NK-92 (cell line): ENCODE data around the gene CUBN.

Source experiments
- DNase-seq: peaks from one replicate; lab custom pipeline; 2025; ENCODE audit not compliant: unreplicated experiment; lab: John Stamatoyannopoulos, UW

Gene CUBN

DNA sequence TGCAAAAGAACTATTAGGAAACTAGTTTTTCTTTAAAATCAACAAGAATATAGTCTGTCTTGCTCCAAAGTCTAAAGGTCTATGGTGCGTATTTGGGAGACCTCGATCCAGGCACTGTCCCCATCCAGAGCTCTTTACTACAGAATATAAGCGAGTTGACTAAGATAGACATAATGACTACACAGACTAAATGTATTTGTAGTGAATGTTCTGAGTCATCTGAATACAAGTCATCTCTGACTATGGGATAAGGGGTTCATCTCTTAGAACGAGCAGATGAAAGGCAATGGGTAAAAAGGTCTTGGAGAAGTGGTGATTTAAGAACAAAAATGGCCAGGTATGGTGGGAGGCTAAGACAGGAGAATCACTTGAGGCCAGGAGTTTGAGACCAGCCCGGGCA, 176.3 kb downstream of the CUBN start:
- no peak for DNase-seq

DNA sequence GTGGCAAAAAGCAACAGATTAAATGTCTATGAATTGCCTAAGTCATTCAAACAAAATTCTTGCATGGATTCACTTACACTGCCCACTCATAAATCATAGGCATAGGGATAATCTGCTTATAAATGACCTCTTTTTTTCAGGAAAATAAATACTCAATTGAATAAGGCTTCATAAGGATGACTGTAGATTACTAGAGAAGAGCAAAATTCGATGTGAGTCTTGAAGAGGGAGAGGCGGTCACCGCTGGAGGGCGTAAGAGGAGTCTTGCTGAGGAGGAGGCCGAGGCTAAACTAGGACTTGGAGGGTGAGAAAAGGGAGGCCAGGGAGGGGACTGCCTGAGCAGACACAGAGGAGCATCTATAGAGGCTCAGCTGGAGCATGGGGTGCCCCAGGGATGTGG, 177.0 kb downstream of the CUBN start:
- DNase-seq: no peak

- no peak for DNase-seq
These were observed 177.5 kb downstream of the CUBN start for GRCh38 chr10:16952080-16952479.

- DNase-seq: no peak
These were observed 178.7 kb downstream of the CUBN start for GRCh38 chr10:16950656-16951601.

DNA sequence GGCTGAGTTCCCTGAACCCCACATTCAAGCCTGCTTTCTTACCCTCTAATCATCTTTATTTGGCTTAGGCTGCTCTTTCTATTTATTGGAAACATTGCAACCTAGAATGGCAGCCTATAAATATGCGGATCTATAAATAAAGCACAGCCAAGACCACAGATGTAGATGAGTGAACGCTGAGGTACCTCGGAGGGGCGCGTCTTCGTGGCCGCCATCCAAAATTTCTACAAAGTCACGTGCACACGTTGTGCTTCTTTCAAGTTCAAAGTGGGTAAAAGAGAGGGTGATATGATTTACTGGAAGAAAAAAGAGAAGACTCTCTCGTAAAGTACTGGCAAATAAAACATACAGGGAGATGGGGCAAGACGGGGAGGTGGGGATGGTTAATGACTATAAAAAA, 179.8 kb downstream of the CUBN start:
- DNase-seq: no peak

- no peak for DNase-seq
These were observed 181.2 kb downstream of the CUBN start for GRCh38 chr10:16948361-16948760.

DNA sequence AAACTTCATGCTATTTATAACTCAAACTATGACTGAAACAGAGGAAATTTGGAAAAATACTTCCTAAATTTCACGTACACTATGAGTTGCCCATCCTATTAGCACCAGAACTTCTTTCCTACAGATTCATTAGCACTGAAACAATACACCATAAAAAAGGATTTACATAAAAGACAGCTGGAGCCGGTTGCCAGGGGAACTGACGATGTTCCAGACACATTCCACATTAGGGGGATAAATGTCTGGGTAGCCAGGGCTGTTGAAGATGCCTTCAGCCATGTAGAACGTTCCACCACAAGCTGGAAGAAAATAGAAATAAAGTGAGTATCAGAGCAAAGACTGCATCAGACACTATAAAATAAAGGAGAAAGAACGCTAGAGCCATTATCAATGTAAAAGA, 182.5 kb downstream of the CUBN start:
- DNase-seq: no peak

DNA sequence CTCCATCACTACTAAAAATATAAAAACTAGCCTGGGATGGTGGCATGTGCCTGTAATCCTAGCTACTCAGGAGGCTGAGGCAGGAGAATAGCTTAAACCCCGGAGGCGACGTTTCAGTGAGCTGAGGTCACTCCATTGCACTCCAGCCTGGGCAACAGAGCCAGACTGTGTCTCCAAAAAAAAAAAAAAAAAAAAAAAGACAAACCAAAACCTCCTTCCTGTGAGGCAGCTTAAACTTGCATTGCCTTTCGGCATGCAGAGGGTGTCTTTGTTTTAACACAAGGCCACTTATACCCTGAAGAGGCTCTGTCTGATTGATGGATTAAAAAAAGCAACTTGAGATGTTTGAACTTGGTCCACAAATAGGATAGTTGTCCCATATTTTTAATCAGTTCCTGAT, 184.0 kb downstream of the CUBN start:
- no peak for DNase-seq

GRCh38 chr10:16944986-16945385, 184.6 kb downstream of the CUBN start:
- DNase-seq: no peak

DNA sequence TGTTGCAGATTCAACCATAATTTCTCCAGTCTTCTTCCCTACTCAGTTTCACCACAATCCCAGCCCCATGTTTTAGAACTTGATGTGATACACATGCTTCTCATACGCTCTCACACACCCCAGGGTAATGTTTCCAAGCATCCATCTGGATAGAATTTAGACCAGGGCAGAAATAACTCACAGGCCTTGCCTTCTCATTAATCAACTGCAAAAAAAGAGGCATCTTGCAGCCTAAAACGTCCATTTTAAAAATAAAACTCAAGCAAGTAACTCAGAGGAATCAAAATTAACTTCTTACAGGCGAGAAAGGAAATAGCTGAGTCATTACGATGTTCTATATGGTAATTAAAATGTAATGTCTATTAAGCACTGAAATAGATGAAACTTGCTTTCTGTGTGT, 185.2 kb downstream of the CUBN start:
- no peak for DNase-seq

DNA sequence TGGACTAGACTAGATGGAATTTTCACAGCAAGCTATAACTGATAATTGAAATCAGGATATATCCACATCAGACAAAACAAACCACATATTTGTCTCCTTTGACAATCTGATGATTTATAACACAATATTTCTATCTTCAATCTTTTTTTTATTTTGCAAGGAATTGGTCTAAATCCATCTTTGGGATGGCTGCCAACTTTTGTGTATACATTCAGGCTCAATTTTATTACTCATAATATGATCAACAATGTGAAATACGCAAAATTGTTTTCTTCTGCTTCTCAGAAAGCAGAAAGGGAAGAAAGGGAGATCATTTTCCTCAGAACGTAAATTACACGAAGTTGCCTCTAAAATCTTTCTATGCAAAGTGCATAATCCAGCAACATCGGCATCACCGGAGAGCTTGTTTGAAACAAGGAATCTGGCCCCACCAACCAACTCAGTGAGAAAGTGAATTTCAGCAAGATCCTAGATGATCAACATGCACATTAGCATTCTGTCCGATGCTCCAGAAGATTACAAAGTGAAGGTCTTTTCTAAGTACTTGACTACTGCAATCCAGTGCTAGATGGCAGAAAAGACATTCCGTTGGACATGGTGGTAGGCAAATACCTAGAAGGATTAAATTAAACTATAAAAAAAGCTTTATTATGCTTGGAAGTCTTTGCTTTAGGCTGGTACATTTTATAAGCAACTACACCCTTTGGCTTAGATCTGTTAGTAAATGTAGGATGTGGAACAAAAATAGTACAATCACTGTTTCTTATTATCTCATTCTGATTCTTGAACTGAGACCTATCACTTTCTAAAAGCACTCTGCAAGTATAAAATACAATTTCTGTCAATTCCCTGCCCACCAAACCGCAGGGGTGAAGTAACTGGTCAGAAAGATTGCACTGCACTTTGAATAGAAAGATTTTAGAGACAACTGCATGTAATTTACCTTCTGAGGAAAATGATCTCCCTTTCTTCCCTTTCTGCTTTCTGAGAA, 186.0 kb downstream of the CUBN start:
- no peak for DNase-seq

GRCh38 chr10:16942381-16943078, 187.1 kb downstream of the CUBN start:
- DNase-seq: no peak

- no peak for DNase-seq
These were observed 187.7 kb downstream of the CUBN start for GRCh38 chr10:16941870-16942269.

- DNase-seq: no peak
These were observed 188.5 kb downstream of the CUBN start for GRCh38 chr10:16941067-16941466.

DNA sequence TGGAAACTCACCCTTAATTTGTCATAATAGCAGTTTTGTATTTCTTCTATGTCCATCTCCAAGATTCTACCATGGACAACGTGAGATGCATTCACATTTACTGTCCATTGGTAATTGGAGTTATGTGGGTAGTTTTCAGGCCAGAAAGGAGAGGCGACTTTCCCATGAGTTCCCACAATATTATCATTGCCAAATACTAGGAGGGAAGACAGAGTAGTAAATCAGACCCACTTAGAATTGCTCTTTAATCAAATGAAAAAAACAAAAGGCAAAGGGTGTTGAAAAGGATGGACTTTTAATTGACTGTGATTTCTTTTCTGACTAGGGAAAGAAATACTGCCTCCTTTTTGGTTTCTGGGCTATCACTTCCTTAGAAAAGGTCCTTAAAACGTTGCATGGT, 190.7 kb downstream of the CUBN start:
- DNase-seq: no peak

GRCh38 chr10:16934461-16934860, 195.2 kb downstream of the CUBN start:
- no peak for DNase-seq

GRCh38 chr10:16933783-16934182, 195.8 kb downstream of the CUBN start:
- no peak for DNase-seq

DNA sequence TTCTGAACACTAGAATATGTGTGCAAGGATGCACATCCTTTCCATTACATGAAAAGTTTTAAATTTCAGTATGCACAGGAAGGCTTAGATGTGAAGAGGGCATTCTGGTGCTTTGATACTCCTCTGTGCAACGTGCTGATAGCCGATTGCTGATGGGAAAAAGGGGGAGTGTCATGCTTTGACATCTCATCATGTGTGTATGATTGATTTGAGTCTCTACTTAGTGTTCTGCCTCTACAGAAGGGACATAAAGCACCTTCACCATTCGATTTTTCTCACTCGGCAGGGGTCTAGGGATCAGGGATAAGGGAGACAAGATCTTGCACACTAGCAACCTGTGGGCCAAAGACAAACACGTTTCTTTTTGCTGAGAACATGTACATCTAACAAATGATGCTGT, 197.7 kb downstream of the CUBN start:
- no peak for DNase-seq

DNA sequence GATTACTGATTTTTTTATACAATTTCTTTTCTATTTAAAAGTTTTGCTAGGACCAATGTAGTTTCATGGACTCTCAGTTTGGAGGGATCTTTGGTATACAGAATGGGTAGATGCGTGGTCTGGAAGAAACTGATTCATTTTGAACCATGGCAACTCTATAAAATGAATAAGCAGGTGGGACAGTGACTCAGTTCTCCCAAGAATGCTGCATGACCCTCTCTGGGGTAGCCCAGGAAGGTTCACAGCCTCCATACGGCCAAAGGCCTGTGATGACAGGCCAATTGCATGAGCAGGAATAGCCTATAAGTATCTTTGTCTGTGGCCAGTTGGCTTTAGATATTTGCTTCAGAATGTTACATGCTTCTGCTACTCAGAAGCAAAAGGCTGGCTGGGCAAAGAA, 199.1 kb downstream of the CUBN start:
- no peak for DNase-seq

GRCh38 chr10:16929069-16929468, 200.5 kb downstream of the CUBN start:
- no peak for DNase-seq

GRCh38 chr10:16927546-16927945, 202.1 kb downstream of the CUBN start:
- DNase-seq: no peak
